SW480 (cell line): ENCODE results near the gene GNPDA2.

ENCODE experiments used
- DNase-seq: peaks from one replicate; pipeline ENCODE4 v3.0.0-alpha.2; 2016; ENCODE audit warnings: low spot score

Gene GNPDA2

DNA sequence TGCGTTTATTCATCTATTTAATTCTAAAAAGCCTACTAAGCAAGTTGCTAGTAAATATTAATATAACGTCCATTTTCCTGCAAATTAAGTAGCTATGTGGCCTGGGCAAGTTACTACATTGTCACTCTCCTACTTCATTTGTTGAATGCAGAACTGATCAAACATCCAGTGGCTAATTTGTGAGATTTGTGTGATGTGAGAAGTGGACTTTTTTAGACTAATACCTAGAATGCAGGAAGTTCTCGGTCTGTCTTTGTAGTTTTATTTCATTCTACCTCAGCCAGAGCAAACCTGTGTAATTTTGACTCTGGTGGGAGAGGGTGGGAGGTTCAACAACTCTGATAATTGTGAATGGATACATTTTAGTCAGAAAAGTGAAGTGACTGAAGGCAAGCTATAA, 47.3 kb downstream of the GNPDA2 start:
- peak; percentile 1 for DNase-seq

DNA sequence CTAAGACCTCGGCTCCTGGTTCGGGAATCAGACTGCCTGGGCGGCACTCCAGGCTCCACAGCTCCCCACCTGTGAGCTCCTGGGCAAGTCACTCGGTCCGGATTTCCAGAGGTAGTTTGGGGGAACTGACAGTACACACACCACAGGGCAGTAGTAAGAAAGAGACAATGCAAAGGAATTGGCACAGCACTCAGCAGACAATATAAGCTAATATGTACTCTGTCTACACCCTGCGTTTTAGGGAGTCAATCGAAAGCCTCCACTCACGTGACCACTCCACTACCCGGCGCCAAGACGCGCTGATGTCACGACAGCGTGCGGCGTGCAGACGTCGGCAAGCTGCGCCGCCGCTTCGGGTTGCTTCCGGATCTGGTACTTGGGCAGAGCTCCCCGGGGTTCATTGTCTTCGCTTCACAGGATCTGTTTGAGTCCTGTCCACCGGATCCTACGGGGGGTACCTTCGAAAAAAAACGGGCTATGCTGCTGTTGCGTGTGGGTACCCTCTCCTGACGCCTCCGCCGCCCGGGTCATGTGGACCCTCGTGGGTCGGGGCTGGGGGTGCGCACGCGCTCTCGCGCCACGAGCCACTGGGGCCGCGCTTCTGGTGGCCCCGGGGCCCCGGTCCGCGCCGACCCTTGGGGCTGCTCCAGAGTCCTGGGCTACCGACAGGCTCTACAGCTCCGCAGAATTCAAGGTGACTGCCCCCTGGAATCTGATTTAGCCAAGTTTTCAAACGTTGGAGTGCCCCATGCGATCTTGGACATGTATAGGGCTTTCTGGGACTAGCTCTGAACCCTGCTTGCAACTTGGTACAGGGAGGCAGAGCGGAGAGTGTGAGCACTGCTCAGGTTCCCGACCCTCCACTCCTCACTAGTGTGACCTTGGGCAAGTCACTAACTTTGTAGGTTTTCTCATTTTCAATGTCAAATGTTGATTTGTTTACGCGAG, 48.0 kb downstream of the GNPDA2 start, which contains the start of gene GUF1:
TSS of gene GUF1 (plus strand) at position 327 of the 948 bp plus-strand sequence. CDS start at position 530, 203 bp downstream.
- DNase-seq: peak; percentile 81

DNA sequence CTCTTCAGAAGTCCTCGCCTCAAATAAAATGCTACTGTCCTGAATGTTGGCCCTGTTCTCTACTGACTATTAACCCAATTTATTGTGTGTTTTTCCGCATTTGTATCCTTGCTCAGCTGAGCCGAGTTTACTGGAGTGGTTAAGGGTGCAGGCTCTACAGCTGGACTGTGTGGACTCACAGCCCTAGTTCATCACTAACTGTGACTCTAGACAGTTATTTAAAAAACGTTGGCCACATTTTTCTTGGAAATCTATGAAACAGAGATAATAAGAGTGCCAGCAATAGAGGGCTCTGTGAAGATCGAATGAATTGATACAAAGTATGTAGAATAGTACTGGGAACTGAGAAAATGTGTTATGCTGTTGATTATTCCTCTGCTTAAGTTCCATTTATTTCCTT, 51.0 kb downstream of the GNPDA2 start:
- DNase-seq: no peak

DNA sequence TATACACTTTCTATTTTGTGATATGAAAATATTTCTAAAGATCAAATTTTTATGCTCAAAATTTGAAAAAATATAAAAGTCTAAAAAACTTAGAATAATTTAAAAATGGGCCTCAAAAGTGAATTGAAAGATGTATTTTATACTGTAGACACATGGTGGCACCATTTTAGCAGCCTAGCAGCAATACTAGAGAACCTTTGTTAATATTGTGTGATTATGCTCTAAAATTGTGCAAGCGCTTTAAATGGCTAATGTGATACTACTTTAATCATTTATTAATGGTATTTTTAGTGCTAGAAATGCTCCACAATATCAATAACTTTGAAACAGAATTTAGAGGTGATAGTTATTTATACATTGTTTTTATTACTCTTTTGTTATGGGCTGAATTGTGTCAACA, 51.9 kb downstream of the GNPDA2 start:
- no peak for DNase-seq

DNA sequence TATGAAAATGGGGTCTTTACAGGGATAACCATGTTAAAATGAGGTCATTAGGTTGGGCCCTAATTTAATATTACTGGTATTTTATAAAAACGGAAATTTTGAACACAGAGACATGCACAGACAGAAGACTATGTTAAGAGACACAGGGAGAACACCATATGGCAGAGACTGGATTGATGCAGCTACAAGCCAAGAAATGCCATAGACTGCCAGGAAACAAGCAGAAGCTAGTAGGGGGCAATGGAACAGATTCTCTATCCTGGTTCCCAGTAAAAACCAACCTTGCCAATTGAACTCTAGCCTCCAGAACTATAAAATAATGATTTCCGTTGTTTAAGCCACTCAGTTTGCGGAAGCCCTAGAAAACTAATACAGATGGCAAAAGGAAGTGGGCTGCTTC, 54.7 kb downstream of the GNPDA2 start:
- no peak for DNase-seq

DNA sequence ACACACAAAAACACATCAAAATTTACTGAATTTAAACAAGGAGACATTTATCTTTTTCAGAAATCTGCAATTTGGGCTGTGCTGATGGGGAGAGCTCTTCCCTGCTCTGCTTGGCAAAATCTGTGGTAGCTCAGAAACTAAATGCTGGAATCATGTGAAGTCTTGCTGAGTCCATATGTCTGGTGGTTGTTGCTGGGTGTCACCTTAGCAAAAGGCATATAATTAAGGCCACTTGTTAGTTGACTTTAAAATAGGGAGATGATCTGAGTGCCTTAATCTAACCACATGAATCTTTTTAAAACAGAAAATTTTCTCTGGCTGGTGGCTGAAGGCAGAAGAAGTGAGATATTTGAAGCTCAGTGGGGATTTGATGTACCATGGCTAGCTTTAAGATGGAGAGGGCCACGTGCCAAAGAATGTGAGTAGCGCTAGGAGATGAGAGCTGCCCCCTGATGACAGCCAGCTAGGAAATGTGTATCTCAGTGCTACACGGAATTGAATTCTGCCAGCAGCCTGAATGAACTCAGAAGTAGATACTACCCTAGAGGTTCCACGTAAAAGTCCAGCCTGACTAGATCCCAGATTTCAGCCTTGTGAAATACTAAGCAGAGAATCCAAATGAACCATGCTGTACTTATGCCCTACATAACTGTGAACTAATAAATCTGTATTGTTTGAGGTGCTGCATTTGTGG, 55.7 kb downstream of the GNPDA2 start:
- no peak for DNase-seq

DNA sequence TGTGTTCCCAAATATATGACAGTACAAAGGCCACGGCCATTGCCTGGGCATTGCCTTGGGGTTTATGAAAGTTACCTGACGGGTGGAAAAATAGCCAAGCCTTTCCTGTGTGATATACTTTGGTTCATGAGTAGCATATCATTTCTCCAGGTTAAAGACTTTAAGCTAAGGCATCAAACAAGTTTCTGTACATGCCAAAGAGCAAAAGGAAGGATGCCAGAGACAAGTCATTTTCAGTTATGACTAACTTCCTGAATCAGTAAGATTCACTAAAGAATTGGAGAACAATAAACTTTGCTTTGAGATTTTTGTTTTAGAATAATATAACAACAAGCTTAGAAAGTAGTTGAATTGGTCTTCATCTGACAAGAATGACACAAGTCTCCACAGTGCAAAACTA, 57.8 kb downstream of the GNPDA2 start:
- DNase-seq: no peak

DNA sequence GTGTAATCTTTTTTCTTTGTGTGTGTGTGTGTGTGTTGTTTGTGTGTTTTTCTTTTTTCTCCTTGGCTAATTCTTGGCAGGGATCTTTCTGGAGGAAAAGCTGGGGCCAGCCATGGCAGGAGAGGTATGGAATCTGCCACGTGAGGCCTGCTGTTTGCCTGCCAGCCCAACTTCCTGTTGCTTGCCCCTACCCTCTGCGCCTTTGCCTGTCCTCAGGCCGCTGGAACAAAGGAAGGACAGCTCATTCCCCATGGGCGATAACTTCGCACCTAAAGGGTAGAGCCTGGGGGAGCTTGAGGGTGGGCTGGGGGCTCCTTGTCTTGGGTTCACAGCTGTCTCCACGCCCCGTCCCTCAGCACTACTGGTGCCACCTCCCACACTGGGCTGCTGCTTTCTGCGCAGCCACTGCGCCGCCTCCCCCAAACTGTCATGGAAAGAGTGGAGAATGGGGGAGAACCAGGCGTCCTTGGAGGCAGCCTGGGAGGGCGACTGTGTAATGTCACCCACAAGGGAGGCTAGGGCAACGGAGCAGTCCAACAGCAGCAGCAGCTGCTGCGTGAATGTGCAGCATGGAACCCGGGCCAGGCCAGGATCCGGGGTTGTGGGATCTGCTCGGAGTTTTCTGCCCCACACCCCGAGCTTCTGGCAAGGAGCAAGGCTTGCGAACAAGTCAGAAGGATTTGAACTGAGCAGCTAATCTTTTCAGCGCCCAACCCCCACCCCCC, 62.7 kb downstream of the GNPDA2 start:
- DNase-seq: no peak

DNA sequence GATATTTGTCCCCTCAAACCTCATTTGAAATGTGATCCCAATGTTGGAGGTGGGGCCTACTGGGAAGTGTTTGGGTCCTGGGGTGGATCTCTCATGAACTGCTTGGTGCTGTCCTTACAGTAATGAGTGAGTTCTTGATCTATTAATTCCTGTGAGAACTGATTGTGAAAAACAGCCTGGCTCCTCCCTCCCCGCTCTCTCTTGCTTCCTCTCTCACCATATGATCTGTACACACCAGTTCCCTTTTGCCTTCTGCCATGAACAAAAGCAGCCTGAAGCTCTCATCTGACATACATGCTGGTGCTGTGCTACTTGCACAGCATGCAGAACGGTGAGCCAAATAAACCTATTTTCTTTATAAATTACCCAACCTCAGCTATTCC, 63.7 kb downstream of the GNPDA2 start:
- no peak for DNase-seq

DNA sequence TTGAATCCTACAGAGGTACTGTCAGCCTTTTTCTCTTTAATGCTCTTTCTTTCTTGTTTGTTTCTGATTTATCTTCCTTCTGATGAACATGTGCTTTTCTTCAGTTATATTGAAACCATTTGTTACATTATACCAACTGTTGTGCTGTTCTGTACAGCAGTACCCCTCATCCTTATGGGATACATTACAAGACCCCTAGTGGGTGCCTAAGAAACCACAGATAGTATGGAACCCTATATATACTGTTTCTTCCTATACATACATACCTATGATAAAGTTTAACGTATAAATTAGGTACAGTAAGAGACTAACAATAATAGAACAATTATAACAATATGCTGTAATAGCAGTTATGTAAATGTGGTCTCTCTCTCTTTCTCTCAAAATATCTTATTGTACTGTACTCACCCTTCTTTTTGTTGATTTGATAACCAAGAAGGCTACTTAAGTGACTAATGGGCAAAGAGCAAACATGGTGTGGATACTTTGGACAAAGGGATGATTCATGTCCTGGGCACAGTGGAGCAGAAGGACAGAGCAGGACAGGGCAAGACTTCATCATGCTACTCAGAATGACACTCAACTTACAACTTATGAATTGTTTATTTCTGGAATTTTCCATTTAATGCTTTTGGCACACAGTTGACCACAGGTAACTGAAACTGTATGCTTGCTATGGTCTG, 64.3 kb downstream of the GNPDA2 start:
- no peak for DNase-seq

DNA sequence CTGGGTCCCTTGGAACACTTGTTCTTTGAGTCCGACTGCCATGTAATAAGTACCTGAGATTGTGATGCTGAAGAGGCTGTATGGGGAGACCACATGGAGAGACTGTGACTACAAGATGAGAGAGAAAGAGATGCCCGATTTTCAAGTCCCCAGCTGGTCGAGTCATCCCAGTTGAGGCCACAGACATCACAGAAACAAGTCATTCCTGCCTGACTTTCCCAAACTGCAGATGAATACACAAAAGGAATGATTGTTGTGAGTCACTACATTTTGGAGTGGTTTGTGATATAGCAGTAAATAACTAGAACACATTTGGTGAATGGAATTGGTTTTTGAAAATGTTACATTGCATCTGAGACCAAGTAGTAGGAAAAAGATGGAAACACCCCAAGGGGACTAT, 66.0 kb downstream of the GNPDA2 start:
- DNase-seq: no peak

DNA sequence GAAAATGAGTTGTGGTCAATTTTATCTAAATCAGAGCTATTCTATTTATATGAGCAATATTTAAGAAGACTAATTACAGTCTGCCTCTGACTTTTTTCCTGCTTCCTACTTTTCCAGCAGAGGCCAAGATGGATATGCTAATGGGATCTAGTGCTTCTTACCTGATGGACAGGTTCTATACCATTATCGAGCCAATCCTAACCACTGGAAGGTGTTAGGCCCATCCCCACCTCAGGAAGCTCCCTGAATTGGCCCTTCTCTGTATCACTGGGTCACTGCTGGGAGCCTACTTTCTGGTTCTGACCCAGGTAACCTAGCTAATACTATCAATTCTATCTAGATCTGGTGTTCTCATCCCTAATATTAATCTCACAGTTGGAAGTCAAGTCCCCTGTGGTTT, 74.4 kb downstream of the GNPDA2 start:
- DNase-seq: no peak
